GM18505 (cell line): ENCODE results near the gene RINL.
"Not testable (repeated sequence)": the region's sequence is repeated elsewhere in the genome, so short reads cannot be mapped to it uniquely, and the experiment has no call there.

Source experiments
- ATAC-seq: cut with Tn5 transposase; IDR thresholded peaks from one replicate; pipeline ENCODE4 v1.9.1; 2021; ENCODE audit not compliant: unreplicated experiment
- POLR2A ChIP-seq: IDR thresholded peaks from 4 replicates; pipeline ENCODE4 v1.6.1; 2011; ENCODE audit warnings: borderline replicate concordance; ENCODE audit not compliant: insufficient read depth, insufficient read length; ENCODE audit errors: extremely low read depth

The RINL gene

GRCh38 chr19:38830039-38830733 lies 47.9 kb downstream of the RINL start:
- ATAC-seq, result no peak
- no peak for TF ChIP-seq POLR2A

DNA sequence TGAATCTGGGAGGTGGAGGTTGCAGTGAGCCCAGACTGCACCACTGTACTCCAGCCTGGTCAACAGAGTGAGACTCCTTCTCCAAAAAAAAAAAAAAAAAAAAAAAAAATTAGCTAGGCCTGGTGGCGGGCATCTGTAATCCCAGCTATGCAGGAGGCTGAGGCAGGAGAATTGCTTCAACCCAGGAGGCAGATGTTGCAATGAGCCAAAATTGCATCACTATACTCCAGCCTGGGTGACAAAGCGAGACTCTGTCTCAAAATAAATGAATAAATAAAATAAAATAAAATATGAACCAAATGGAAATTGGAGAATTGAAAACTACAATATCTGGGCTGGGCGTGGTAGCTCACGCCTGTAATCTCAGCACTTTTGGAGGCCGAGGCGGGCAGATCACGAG lies 48.9 kb downstream of the RINL start:
- not testable (repeated sequence) for ATAC-seq

DNA sequence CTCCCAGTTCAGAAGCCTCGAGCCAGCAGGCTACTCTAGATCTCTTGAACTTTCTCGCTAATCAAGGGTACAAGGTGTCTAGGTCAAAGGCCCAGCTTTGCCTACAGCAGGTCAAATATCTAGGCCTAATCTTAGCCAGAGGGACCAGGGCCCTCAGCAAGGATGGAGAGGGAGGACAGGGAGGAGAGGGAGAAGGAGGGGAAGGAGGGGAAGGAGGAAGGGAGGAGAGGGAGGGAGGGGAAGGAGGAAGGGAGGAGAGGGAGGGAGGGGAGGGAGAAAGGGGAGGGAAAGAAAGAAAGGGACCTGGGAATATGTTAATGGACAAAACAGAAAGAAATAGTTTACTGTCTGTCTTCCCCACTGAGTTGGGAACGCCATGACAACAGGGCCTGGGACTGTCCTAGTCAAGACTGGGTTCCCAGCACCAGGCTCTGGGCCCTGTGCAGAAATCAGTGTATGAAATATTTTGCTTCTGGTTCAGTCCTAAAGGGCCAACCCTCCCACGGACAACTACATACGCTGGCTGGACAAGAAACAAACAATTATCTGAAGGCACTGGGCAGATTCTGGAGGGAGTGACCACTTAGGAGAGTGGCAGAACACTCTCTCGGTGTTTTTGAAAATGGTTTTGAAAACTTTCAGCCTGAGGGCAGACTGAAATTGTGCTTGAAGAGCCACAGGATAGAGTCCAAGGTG lies 51.1 kb downstream of the RINL start:
- no peak for TF ChIP-seq POLR2A
- ATAC-seq, result no peak

DNA sequence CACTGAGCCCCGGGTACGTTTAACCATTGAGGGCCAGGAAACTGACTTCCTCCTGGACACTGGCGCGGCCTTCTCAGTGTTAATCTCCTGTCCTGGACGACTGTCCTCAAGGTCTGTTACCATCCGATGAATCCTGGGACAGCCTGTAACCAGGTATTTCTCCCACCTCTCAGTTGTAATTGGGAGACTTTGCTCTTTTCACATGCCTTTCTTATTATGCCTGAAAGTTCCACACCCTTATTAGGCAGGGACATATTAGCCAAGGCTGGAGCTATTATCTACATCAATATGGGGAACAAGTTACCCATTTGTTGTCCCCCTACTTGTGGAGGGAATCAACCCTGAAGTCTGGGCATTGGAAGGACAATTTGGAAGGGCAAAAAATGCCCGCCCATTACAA lies 52.1 kb downstream of the RINL start:
- ATAC-seq, result not testable (repeated sequence)

DNA sequence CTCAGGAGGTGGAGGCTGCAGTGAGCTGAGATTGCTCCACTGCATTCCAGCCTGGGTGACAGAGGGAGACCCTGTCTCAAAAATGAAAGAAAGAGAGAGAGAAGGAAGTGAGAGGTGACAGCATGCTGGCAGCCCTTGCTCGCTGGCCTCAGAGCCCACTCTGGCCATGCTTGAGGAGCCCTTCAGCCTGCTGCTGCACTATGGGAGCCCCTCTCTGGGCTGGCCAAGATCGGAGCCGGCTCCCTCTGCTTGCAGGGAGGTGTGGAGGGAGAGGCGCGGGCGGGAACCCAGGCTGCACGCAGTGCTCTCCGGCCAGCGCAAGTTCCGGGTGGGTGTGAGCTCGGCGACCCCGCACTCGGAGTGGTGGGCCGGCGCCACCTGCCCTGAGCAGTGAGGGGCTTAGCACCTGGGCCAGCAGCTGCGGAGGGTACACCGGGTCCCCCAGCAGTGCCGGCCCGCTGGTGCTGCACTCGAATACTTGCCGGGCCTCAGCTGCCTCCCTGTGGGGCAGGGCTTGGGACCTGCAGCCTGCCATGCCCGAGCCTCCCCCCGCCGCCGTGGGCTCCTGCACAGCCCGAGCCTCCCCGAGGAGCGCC lies 56.7 kb downstream of the RINL start:
- ATAC-seq, result not testable (repeated sequence)

- no peak for TF ChIP-seq POLR2A
- no peak for ATAC-seq
These were observed 58.7 kb downstream of the RINL start for GRCh38 chr19:38819231-38819920.
